Body of pancreas (tissue), 4 donors: ENCODE results near the gene CD244.

Source experiments
- POLR2A ChIP-seq, 3 donors: fragments of 450-650 bp; IDR thresholded peaks; one replicate each; pipeline ENCODE4 v1.6.1; 2016; ENCODE audit warnings: antibody characterized with exemption in 3 of 3, mild to moderate bottlenecking in 2 of 3
- TF ChIP-seq, protein P1 (sequence below), 7 experiments: fragments of 450-650 bp in 4 of 7; fragments of 200-600 bp in 3 of 7; sonication (generic) in 3 of 7; IDR thresholded peaks; one replicate each; pipeline ENCODE4 v1.5.1; 2016 to 2019; ENCODE audit warnings: antibody characterized with exemption in 7 of 7

DNA sequence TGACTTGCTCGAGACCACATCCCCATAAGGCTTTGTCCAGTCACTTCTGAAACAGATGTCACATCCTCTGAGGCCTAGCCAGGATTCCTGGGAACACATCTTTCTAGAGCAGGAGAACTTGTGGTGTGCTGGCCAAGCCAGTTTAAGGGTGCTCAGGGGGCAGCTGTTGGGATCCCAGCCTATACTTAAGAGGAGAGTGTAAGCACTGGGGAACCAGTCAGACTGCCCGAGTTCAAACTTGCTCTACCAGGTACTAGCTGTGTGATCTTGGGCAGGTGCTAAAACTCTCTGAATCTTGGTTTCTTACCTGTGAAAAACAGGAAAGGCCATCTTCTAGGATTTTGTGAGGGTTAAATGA lies 82.3 kb downstream of the CD244 start:
- TF ChIP-seq, protein P1, sequence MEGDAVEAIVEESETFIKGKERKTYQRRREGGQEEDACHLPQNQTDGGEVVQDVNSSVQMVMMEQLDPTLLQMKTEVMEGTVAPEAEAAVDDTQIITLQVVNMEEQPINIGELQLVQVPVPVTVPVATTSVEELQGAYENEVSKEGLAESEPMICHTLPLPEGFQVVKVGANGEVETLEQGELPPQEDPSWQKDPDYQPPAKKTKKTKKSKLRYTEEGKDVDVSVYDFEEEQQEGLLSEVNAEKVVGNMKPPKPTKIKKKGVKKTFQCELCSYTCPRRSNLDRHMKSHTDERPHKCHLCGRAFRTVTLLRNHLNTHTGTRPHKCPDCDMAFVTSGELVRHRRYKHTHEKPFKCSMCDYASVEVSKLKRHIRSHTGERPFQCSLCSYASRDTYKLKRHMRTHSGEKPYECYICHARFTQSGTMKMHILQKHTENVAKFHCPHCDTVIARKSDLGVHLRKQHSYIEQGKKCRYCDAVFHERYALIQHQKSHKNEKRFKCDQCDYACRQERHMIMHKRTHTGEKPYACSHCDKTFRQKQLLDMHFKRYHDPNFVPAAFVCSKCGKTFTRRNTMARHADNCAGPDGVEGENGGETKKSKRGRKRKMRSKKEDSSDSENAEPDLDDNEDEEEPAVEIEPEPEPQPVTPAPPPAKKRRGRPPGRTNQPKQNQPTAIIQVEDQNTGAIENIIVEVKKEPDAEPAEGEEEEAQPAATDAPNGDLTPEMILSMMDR (IDR thresholded peaks at IDR 0.05) = no peak
- no peak for TF ChIP-seq POLR2A (IDR thresholded peaks at IDR 0.05)
